Measurements from ENCODE around the gene CDH4.

- TF ChIP-seq KLF16 (IDR thresholded peaks at IDR 0.05) (no peak), ZFX (CRISPR knock-in tag; IDR thresholded peaks at IDR 0.05) (no peak), RFX5 (IDR thresholded peaks at IDR 0.05; ENCODE audit: low read depth, low read length) (no peak), SOX6 (IDR thresholded peaks at IDR 0.05) (no peak), RNF2 (IDR thresholded peaks at IDR 0.05) (no peak), STAT6 (CRISPR knock-in tag; IDR thresholded peaks at IDR 0.05) (no peak), SPI1 (IDR thresholded peaks at IDR 0.05; ENCODE audit: borderline replicate concordance, low read depth, low read length) (no peak), NCOA1 (IDR thresholded peaks at IDR 0.05; ENCODE audit: low read depth) (no peak), E2F8 (IDR thresholded peaks at IDR 0.05; ENCODE audit: low read depth, partially characterized antibody) (no peak)
Measured at GRCh38 chr20:61256824-61257223, 4.8 kb downstream of the CDH4 start.
